SK-N-SH (cell line): ENCODE data around the gene FYN. TPM values are rescaled to one million over a fixed set of nuclear protein-coding genes. Genes with fewer than 3 reads are reported as not detected.

Experiments
- CTCF ChIA-PET: fragments of 300-600, 350-600 bp; formaldehyde crosslinking; extraction: SDS; loops from one replicate; lab custom pipeline; 2021; lab: Yijun Ruan, JAX
- POLR2A ChIA-PET: fragments of 350-600 bp; sonication (Branson Sonifier 250); formaldehyde crosslinking; extraction: SDS; loops from one replicate; lab custom pipeline; 2020; ENCODE audit warnings: antibody characterized with exemption, inconsistent platforms; lab: Yijun Ruan, JAX
- DNase-seq: peaks from one replicate; pipeline ENCODE4 v3.0.0; 2012
- H2AFZ ChIP-seq: fragments of 200-600 bp; sonication (generic); 2 replicates; pipeline ENCODE4 v1.8.1; 2016; ENCODE audit warnings: antibody characterized with exemption, mild to moderate bottlenecking, low read depth
- H3F3A ChIP-seq: fragments of 200-600 bp; sonication (generic); replicated peaks from 2 replicates; pipeline ENCODE3; 2016; ENCODE audit warnings: antibody characterized with exemption, mild to moderate bottlenecking; ENCODE audit not compliant: insufficient read depth
- H3K27ac ChIP-seq, 2 experiments: fragments of 200-500 bp in 1 of 2; fragments of 200-600 bp in 1 of 2; sonication (Bioruptor generic) in 1 of 2; sonication (generic), shearing (Covaris generic) in 1 of 2; 2 replicates each; pipeline versions ENCODE4 v1.5.1 to v1.6.1; 2014 to 2016; ENCODE audit warnings: low read depth in 2 of 2, inconsistent platforms in 1 of 2, low read length in 1 of 2, mild to moderate bottlenecking in 1 of 2, mixed read lengths in 1 of 2
- H3K27me3 ChIP-seq: fragments of 200-600 bp; sonication (generic), shearing (Covaris generic); 2 replicates; pipeline ENCODE4 v1.6.1; 2016; ENCODE audit warnings: mixed run types; ENCODE audit not compliant: insufficient read depth
- H3K36me3 ChIP-seq, 2 experiments: fragments of 200-500 bp in 1 of 2; fragments of 200-600 bp in 1 of 2; sonication (Bioruptor generic) in 1 of 2; sonication (generic) in 1 of 2; replicated peaks in 1 of 2; 2 replicates each; pipeline versions ENCODE3 to v1.5.1; 2014 to 2016; ENCODE audit warnings: low read length in 1 of 2, mild to moderate bottlenecking in 1 of 2; ENCODE audit not compliant: insufficient read depth in 2 of 2, control insufficient read depth in 1 of 2
- H3K4me1 ChIP-seq, 2 experiments: fragments of 200-500 bp in 1 of 2; fragments of 200-600 bp in 1 of 2; sonication (Bioruptor generic) in 1 of 2; sonication (generic), shearing (Covaris generic) in 1 of 2; 2 replicates each; pipeline versions ENCODE4 v1.5.1 to v1.6.1; 2014 to 2016; ENCODE audit warnings: low read depth in 1 of 2, low read length in 1 of 2, mixed run types in 1 of 2; ENCODE audit not compliant: insufficient read depth in 2 of 2, control insufficient read depth in 1 of 2
- H3K4me2 ChIP-seq: fragments of 200-600 bp; sonication (generic), shearing (Covaris generic); 2 replicates; pipeline ENCODE4 v1.6.1; 2017; ENCODE audit warnings: mixed run types
- H3K4me3 ChIP-seq, 2 experiments: fragments of 200-500 bp in 1 of 2; fragments of 200-600 bp in 1 of 2; sonication (Bioruptor generic) in 1 of 2; sonication (generic), shearing (Covaris generic) in 1 of 2; 2 replicates each; pipeline versions ENCODE4 v1.5.1 to v1.8.1; 2014 to 2016; ENCODE audit warnings: low read depth in 2 of 2, inconsistent platforms in 1 of 2, low read length in 1 of 2, mild to moderate bottlenecking in 1 of 2, mixed read lengths in 1 of 2, moderate library complexity in 1 of 2
- H3K79me2 ChIP-seq: fragments of 200-600 bp; sonication (generic); 2 replicates; pipeline ENCODE4 v1.8.1; 2017; ENCODE audit warnings: mild to moderate bottlenecking; ENCODE audit not compliant: insufficient read depth
- H3K9ac ChIP-seq: fragments of 200-600 bp; sonication (generic); 2 replicates; pipeline ENCODE4 v1.6.1; 2017; ENCODE audit warnings: mixed run types
- H3K9me2 ChIP-seq: fragments of 200-600 bp; sonication (generic); 2 replicates; pipeline ENCODE4 v1.6.1; 2017; ENCODE audit warnings: mixed run types
- H3K9me3 ChIP-seq: fragments of 200-600 bp; sonication (generic); 2 replicates; pipeline ENCODE4 v1.6.1; 2017; ENCODE audit warnings: mixed run types, mild to moderate bottlenecking, moderate library complexity
- H4K20me1 ChIP-seq: fragments of 200-600 bp; sonication (generic); 2 replicates; pipeline ENCODE4 v1.6.1; 2017; ENCODE audit warnings: mild to moderate bottlenecking, mixed run types; ENCODE audit not compliant: insufficient read depth
- CHD2 ChIP-seq: fragments of 150-350 bp; IDR thresholded peaks from 2 replicates; pipeline ENCODE4 v1.6.1; 2018; ENCODE audit warnings: low read length; ENCODE audit not compliant: partially characterized antibody
- IRF3 ChIP-seq: fragments of 150-350 bp; IDR thresholded peaks from 2 replicates; pipeline ENCODE4 v1.6.1; 2016; ENCODE audit warnings: mild to moderate bottlenecking, low read depth, low read length
- MAX ChIP-seq: IDR thresholded peaks from 2 replicates; pipeline ENCODE4 v1.4.0; 2012; ENCODE audit warnings: low read depth
- PBX3 ChIP-seq: IDR thresholded peaks from 2 replicates; pipeline ENCODE4; 2012
- RAD21 ChIP-seq: IDR thresholded peaks from 2 replicates; pipeline ENCODE4 v1.6.1; 2012; ENCODE audit warnings: mild to moderate bottlenecking, low read length
- USF1 ChIP-seq: IDR thresholded peaks from 2 replicates; pipeline ENCODE4 v1.4.0; 2012; ENCODE audit warnings: low read depth, borderline replicate concordance
- WGBS: methylation state at CpG from one replicate; pipeline ENCODE4 v1.1.6; 2017; ENCODE audit warnings: low lambda C conversion rate; 5-methylcytosine and 5-hydroxymethylcytosine counted together
- polyA plus RNA-seq, 3 experiments: library from polyadenylated mRNA; depleted of rRNA; stranded (reverse); fragments of >200 nt; gene quantifications; 2 replicates each; pipeline ENCODE4 v1.2.3, GENCODE V29; 2012

FYN gene
- polyA plus RNA-seq, 1 of the 3 experiments (the other 2 are of a cell fraction): 31.0 TPM

GRCh38 chr6:111844376-111844775 is 28.9 kb downstream of the FYN start:
- H3F3A ChIP-seq: no peaks in the 10 kb centered on the region
- POLR2A ChIA-PET: no interaction called here
- no peaks in the 10 kb centered on the region for H3K27me3 ChIP-seq
- H3K4me3 ChIP-seq: no peak overlapping the region
- no peak overlapping the region for H2AFZ ChIP-seq
- H3K9me2 ChIP-seq: no peaks in the 10 kb centered on the region
- H3K9me3 ChIP-seq: no peaks in the 10 kb centered on the region
- peaks cover 0 to 13% of the 10 kb centered on the region in 2 experiments; a peak in 2 of 4 replicates for H3K4me1 ChIP-seq
- H3K9ac ChIP-seq: no peak overlapping the region
- DNase-seq: no peak
- WGBS: 82% methylated on average over 4 of the region's 4 CpGs
- H3K4me2 ChIP-seq: no peak overlapping the region
- no peaks in the 10 kb centered on the region; the same call in 1 of the 2 replicates for H4K20me1 ChIP-seq
- H3K79me2 ChIP-seq: peaks cover 18% of the 10 kb centered on the region; the same call in 1 of the 2 replicates
- no peak for TF ChIP-seq IRF3
- TF ChIP-seq RAD21: no peak
- TF ChIP-seq CHD2: no peak
- CTCF ChIA-PET: interaction anchor here (0.8 to 1.0 kb wide), 3 partner anchors 10 to 199 kb away, joined by 3 to 4 read pairs (median 4); no protein-coding TSS in a partner anchor
- H3K27ac ChIP-seq: no peak overlapping the region
- H3K36me3 ChIP-seq: peaks cover 0 to 2% of the 10 kb centered on the region in 2 experiments

- DNase-seq: no peak
- H3K4me2 ChIP-seq: no peak overlapping the region
- H3K27ac ChIP-seq: no peak overlapping the region
- WGBS: 97% methylated on average over 7 of the region's 7 CpGs
- H3K9ac ChIP-seq: no peak overlapping the region
- peaks cover 14% of the 10 kb centered on the region; the same call in 1 of the 2 replicates for H3K79me2 ChIP-seq
- CTCF ChIA-PET: interaction anchor here (0.8 to 1.0 kb wide), 4 partner anchors 11 to 200 kb away, joined by 3 to 4 read pairs (median 4); no protein-coding TSS in a partner anchor
- H2AFZ ChIP-seq: no peak overlapping the region
- no peaks in the 10 kb centered on the region for H3F3A ChIP-seq
- no peak for TF ChIP-seq MAX
- TF ChIP-seq, all 33 proteins: peak for 0
- peaks cover 0 to 2% of the 10 kb centered on the region in 2 experiments for H3K36me3 ChIP-seq
- H4K20me1 ChIP-seq: no peaks in the 10 kb centered on the region; the same call in 1 of the 2 replicates
- H3K4me1 ChIP-seq: peaks cover 0 to 13% of the 10 kb centered on the region in 2 experiments; a peak in 2 of 4 replicates
- POLR2A ChIA-PET: no interaction called here
- no peaks in the 10 kb centered on the region for H3K9me3 ChIP-seq
- no peaks in the 10 kb centered on the region for H3K27me3 ChIP-seq
- no peak overlapping the region for H3K4me3 ChIP-seq
- H3K9me2 ChIP-seq: no peaks in the 10 kb centered on the region
Measured at GRCh38 chr6:111843347-111844147, 29.7 kb downstream of the FYN start.

- Histone ChIP-seq H3K27me3 (no peaks in the 10 kb centered on the region), H4K20me1 (no peaks in the 10 kb centered on the region; the same call in 1 of the 2 replicates), H2AFZ (no peak overlapping the region), H3K4me1 (peaks cover 0 to 13% of the 10 kb centered on the region in 2 experiments; a peak in 2 of 4 replicates), H3K9me2 (no peaks in the 10 kb centered on the region), H3K79me2 (peaks cover 14% of the 10 kb centered on the region; the same call in 1 of the 2 replicates), H3K27ac (no peak overlapping the region), H3K4me3 (no peak overlapping the region), H3K9ac (no peak overlapping the region), H3K4me2 (no peak overlapping the region), H3K36me3 (peaks cover 0 to 2% of the 10 kb centered on the region in 2 experiments), H3K9me3 (no peaks in the 10 kb centered on the region), H3F3A (no peaks in the 10 kb centered on the region)
- ChIA-PET CTCF (no interaction called here), POLR2A (no interaction called here)
- 91% methylated on average over 4 of the region's 4 CpGs for WGBS
- no peak for DNase-seq
- TF ChIP-seq PBX3: no peak
- no peak for TF ChIP-seq CHD2
- TF ChIP-seq USF1: no peak
Measured at GRCh38 chr6:111842891-111843290, 30.4 kb downstream of the FYN start.
